ENCODE results near the gene ALDOB. TPM values are rescaled to one million over a fixed set of nuclear protein-coding genes. Genes with fewer than 3 reads are reported as not detected.
A peak's percentile ranks its signal among the peaks of the same experiment; 100 is the strongest.
"Not testable (repeated sequence)": the region's sequence is repeated elsewhere in the genome, so short reads cannot be mapped to it uniquely, and the experiment has no call there.

The ALDOB gene
- total and polyA plus RNA-seq, 2 donors from 2014 or later, result 11.0 to 4,265 TPM

DNA sequence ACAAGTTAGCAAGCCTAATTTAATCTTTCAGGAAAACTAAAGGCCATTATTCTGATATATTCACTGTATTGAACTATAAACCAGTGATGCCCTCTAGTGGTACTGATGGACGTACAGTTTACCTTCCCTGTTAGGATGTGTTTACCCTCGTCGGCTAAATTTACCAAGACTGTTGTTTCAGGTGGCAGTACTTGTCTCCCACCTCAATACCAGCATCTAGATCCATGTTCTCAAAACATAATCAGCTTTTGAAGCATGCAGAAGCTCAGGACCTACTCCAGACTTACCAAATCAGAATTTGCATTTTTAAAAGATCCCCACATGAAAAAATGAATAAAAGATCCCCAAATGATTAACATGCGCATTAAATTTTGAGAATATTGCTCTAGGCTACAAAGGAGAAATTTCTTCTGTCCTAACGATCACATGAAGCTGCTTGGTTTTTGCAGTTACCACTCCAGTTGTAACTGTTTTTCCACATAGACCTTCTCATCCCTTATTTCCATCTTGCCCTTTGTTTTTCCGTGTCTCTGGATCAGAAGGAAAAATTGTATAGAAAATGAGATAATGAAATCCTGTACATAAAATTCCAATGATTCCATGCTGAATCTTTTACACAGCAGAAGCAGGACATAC is 47.6 kb downstream of the ALDOB start:
- H3K27ac ChIP-seq (ENCODE audit: low read depth in 2 of 2, low read length in 2 of 2), result no peak overlapping the region
- no peak overlapping the region for H3K4me3 ChIP-seq (ENCODE audit: low read length in 3 of 3)
- peaks cover 0 to 7% (median 0%) of the 10 kb centered on the region in 3 donors for H3K9me3 ChIP-seq (ENCODE audit: control insufficient read depth in 2 of 3, insufficient read depth in 1 of 3, low read length in 3 of 3)
- DNase-seq, result peak in 2 of 5 donors; percentile 40 to 62
- no peak for FAIRE-seq
- no peaks in the 10 kb centered on the region for H3K4me1 ChIP-seq (ENCODE audit: control insufficient read depth in 2 of 3, insufficient read depth in 2 of 3, low read depth in 1 of 3, low read length in 3 of 3)
- no peak overlapping the region for H3K9ac ChIP-seq (ENCODE audit: low read length in 3 of 3)
- intact Hi-C loops (cut with DNase I), result no loop called here
- no peaks in the 10 kb centered on the region for H3K27me3 ChIP-seq (ENCODE audit: control insufficient read depth, insufficient read depth, low read length)
- peaks cover 0 to 14% (median 5%) of the 10 kb centered on the region in 3 donors for H3K36me3 ChIP-seq (ENCODE audit: control insufficient read depth in 2 of 3, insufficient read depth in 3 of 3, low read length in 3 of 3)
- peak; percentile 50 for TF ChIP-seq CTCF (IDR thresholded peaks at IDR 0.05; ENCODE audit: borderline replicate concordance, extremely low read depth, insufficient read depth)

DNA sequence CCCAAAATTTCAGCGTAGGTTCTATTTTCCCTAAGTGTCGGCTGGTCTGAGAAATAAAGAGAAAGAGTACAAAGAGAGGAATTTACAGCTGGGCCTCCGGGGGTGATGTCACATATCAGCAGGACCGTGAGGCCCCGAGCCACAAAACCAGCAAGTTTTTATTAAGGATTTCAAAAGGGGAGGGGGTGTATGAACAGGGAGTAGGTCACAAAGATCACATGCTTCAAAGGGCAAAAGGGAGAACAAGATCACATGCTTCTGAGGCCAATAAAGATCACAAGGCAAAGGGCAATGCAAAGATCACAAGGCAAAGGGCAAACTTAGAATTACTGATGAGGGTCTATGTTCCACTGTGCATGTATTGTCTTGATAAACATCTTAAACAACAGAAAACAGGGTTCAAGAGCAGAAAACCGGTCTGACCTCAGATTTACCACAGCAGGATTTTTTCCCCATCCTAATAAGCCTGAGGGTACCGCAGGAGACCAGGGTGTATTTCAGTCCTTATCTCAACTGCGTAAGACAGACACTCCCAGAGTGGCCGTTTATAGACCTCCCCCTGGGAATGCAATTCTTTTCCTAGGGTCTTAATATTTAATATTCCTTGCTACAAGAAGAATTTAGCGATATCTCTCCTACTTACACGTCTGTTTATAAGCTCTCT is 50.6 kb downstream of the ALDOB start, which contains the start of gene BAAT:
TSS of gene BAAT (minus strand) at position 134 of the 664 bp plus-strand sequence. CDS start 13,602 bp downstream, outside the sequence.
- H3K27ac ChIP-seq (ENCODE audit: low read depth in 2 of 2, low read length in 2 of 2); FAIRE-seq; H3K36me3 ChIP-seq (ENCODE audit: control insufficient read depth in 2 of 3, insufficient read depth in 3 of 3, low read length in 3 of 3); H3K4me3 ChIP-seq (ENCODE audit: low read length in 3 of 3); intact Hi-C loops (cut with DNase I); H3K9me3 ChIP-seq (ENCODE audit: control insufficient read depth in 2 of 3, insufficient read depth in 1 of 3, low read length in 3 of 3); H3K4me1 ChIP-seq (ENCODE audit: control insufficient read depth in 2 of 3, insufficient read depth in 2 of 3, low read depth in 1 of 3, low read length in 3 of 3); DNase-seq; H3K9ac ChIP-seq (ENCODE audit: low read length in 3 of 3); H3K27me3 ChIP-seq (ENCODE audit: control insufficient read depth, insufficient read depth, low read length): not testable (repeated sequence)

DNA sequence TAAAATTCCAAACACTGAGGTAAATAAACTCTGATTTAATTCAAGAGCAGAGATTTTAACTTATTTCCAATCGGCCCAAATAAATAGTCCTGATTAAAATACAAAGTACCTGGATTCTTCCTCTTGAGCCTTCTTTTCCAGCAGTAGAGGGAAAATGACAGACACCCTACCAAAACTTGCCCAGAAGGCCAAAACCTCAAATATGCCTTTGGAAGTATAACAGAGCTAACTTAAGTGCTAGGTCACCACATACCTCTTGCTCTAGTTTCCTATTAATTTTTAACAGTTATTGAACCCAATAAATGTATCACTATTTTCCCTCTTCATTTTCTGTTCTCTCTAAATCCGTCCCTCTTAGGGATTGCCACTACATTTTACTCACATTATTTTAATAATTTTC is 52.2 kb downstream of the ALDOB start:
- H3K4me1 ChIP-seq (ENCODE audit: control insufficient read depth in 2 of 3, insufficient read depth in 2 of 3, low read depth in 1 of 3, low read length in 3 of 3), result no peaks in the 10 kb centered on the region
- peaks cover 0 to 4% (median 0%) of the 10 kb centered on the region in 3 donors for H3K9me3 ChIP-seq (ENCODE audit: control insufficient read depth in 2 of 3, insufficient read depth in 1 of 3, low read length in 3 of 3)
- no peak for FAIRE-seq
- no peaks in the 10 kb centered on the region for H3K36me3 ChIP-seq (ENCODE audit: control insufficient read depth in 2 of 3, insufficient read depth in 3 of 3, low read length in 3 of 3)
- no peak overlapping the region for H3K9ac ChIP-seq (ENCODE audit: low read length in 3 of 3)
- intact Hi-C loops (cut with DNase I), result no loop called here
- DNase-seq, result no peak
- no peak for TF ChIP-seq CTCF (IDR thresholded peaks at IDR 0.05; ENCODE audit: borderline replicate concordance, extremely low read depth, insufficient read depth)
- H3K27me3 ChIP-seq (ENCODE audit: control insufficient read depth, insufficient read depth, low read length), result no peaks in the 10 kb centered on the region
- no peak overlapping the region for H3K27ac ChIP-seq (ENCODE audit: low read depth in 2 of 2, low read length in 2 of 2)
- H3K4me3 ChIP-seq (ENCODE audit: low read length in 3 of 3), result no peak overlapping the region

DNA sequence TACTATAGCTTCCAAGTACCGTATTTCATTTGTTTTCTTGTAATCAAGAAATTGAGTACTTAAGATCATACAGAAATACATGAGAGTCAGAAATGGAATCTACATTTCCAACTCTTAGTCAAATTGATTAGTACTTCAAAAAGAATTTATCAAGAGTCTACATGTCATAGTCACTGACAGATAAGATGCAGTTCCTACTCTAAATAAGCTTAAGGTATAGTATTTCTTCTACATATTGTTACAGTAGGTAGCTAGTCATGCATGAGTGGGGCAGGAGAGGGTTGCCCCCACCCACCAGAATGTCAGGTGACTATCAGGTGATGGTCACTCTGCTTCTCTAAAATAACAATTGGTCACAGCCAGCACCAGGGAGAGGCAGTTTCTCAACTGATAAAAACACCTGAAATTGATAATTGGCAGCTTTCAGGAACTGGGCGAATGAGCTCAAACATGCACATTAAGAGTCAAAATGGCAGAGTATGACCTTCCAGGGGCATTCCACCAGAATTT is 53.7 kb downstream of the ALDOB start:
- Histone ChIP-seq H3K27ac (ENCODE audit: low read depth in 2 of 2, low read length in 2 of 2) (no peak overlapping the region), H3K9ac (ENCODE audit: low read length in 3 of 3) (no peak overlapping the region), H3K27me3 (ENCODE audit: control insufficient read depth, insufficient read depth, low read length) (no peaks in the 10 kb centered on the region), H3K36me3 (ENCODE audit: control insufficient read depth in 2 of 3, insufficient read depth in 3 of 3, low read length in 3 of 3) (no peaks in the 10 kb centered on the region), H3K4me1 (ENCODE audit: control insufficient read depth in 2 of 3, insufficient read depth in 2 of 3, low read depth in 1 of 3, low read length in 3 of 3) (no peaks in the 10 kb centered on the region), H3K4me3 (ENCODE audit: low read length in 3 of 3) (no peak overlapping the region), H3K9me3 (ENCODE audit: control insufficient read depth in 2 of 3, insufficient read depth in 1 of 3, low read length in 3 of 3) (peaks cover 0 to 4% (median 0%) of the 10 kb centered on the region in 3 donors)
- intact Hi-C loops (cut with DNase I), result no loop called here
- no peak for TF ChIP-seq CTCF (IDR thresholded peaks at IDR 0.05; ENCODE audit: borderline replicate concordance, extremely low read depth, insufficient read depth)
- DNase-seq (no peak), FAIRE-seq (no peak)

Measured in kidney (tissue), 14 donors.